GM21786 (cell line): Measurements from ENCODE around the gene ATOX1.
A peak's percentile ranks its signal among the peaks of the same experiment; 100 is the strongest.
"Not testable (repeated sequence)": the region's sequence is repeated elsewhere in the genome, so short reads cannot be mapped to it uniquely, and the experiment has no call there.

Source experiments
- ATAC-seq: cut with Tn5 transposase; IDR thresholded peaks from one replicate; pipeline ENCODE4 v1.9.1; 2021; ENCODE audit not compliant: unreplicated experiment

Gene ATOX1

DNA sequence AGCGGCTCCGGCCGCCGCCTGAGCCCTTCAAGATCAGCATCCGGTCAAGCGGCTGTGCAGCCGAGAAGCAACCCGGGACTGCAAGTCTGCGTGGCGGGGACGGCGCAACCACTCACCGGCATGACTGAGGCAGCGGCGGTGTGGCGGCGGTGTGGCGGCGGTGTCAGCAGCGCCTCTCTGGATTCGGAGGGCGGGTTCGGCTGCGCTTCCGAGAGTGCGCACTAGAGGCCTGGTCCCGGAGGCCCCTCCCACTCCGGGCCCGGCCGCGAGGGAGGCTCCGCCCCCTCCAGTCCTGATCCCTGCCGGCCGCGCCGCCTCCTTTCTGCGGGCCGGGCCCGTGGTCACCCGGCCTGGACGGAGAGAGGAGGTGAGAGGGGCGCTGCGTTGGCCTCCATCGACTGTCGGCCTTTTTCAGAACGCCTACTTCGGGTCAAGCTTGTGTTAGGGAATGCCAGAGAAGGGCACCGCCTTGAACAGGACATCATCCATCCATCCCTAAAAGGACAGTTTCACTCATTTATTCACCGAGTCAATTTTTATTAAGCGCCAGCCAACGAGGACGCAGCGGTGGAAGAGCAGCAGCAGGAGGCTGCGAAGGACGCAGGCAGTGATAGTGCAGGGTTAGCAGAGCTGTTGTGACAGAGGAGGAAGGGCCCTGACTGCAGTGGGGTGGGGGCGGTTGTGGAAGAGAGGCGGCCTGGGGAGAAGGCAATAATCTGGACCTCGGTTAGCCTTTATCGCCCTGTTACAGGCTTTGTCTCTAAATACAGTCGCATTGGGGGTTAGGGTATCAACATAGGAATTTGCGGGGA is at the start of gene ATOX1:
Gene ATOX1 (minus strand): TSS at position 202 of the 812 bp plus-strand sequence. CDS start 80 bp downstream, at position 122.
- peak; percentile 94 for ATAC-seq

DNA sequence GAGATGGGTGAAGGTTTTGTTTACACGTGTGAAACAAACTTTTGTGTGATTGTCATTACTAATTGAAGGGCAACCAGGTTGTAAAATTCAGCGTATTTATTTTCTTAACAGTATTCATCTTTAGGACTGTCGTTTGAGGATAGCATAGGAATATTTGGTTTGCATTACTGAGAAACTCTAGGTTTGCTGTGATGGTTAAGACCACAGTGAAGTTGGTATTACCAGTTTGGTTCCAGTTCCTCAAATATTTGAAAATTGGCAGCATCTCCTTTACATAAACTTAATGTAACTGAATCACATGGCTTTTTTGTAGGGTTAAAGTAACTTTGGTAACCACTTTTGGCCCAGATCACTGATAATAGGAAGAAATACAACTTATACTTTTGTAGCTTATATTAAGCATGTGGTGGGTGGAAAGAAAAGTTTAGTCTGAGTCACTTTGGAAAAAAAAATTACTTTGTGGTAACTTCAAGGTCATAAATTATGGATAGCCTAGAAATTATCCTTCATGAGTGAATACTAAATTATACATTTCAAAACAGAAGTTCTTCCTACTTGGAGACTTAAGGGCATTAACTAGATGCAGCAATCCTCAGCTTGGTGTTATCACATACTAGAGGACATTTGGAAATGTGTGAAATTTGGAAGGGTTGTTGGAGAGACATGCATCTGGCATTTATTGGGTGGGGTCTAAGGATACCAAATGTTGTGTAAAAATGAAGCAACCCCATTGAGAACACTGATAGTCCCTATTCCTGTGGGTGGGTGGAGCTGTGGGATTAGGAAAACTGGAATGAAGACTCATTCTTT is 47.2 kb upstream of the ATOX1 start:
- ATAC-seq: no peak

- ATAC-seq: peak; percentile 45
Measured at GRCh38 chr5:151800532-151800931, 42.1 kb upstream of the ATOX1 start.

DNA sequence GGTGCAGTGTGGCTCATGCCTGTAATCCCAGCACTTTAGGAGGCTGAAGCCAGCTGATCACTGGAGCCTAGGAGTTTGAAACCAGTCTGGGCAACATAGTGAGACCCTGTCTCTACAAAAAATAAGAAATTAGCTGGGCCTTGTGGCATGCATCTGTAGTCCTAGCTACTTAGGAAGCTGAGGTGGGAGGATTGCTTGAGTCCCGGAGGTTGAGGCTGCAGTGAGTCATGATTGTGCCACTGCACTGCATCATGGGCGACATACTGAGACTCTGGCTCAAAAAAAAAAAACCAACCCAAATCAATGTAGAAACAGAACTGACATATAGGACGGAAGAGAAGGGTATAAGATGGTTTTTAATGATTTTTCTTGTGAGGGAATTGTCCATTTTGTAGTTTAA is 41.0 kb upstream of the ATOX1 start:
- ATAC-seq: no peak

- no peak for ATAC-seq
Measured at GRCh38 chr5:151798674-151799073, 40.2 kb upstream of the ATOX1 start.

DNA sequence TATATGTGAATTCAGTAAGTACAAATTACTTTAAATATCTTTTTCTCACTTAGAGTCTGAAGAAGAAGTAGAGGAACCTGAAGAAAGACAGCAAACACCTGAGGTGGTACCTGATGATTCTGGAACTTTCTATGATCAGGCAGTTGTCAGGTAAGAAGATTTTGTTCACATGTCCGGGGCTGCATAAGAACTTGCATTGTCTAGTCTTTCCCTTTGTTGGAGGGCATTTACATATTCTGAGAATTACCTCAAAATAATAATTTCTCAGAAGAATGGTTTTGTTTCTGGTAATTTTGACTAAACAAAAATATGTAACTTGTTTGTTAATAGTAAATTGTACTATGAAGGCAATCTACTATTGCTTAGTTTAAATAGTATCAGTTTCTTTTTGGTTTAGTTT is 37.0 kb upstream of the ATOX1 start:
- no peak for ATAC-seq

DNA sequence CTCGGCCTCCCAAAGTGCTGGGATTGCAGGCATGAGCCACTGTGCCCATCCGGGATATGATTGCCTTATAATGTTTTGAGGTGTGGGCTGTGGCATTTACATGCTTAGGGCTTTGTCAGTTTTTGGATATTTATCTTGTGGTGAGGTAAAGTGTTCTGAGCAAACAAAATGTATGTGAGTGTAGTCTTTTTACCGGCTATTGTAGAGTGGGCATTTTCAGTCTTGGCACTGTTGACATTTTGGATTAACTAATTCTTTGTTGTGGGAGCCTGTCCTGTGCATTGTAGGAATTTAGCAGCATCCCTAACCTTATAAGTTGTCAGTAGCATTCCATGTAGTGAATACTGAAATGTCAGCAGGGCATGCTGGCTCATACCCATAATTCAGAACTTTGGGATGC is 34.9 kb upstream of the ATOX1 start:
- ATAC-seq: no peak

- no peak for ATAC-seq
Measured at GRCh38 chr5:151787817-151788216, 29.4 kb upstream of the ATOX1 start.

DNA sequence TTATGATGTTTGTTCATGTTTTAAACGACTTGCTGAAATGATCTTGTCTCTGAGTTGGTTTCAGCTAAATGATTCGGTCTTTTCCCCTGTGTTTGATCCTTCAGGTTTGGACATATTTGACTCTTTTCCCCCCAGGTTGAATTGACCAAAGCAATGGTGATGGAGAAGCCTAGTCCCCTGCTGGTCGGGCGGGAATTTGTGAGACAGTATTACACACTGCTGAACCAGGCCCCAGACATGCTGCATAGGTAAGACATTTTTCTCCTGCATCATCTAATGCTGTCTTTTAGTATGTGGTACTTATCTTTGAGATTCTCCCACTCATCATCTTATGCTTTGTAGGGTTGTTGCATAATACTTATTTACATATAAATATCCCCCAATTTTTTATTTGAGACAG is 28.0 kb upstream of the ATOX1 start:
- no peak for ATAC-seq

GRCh38 chr5:151784141-151784540 is 25.7 kb upstream of the ATOX1 start:
- ATAC-seq: no peak

DNA sequence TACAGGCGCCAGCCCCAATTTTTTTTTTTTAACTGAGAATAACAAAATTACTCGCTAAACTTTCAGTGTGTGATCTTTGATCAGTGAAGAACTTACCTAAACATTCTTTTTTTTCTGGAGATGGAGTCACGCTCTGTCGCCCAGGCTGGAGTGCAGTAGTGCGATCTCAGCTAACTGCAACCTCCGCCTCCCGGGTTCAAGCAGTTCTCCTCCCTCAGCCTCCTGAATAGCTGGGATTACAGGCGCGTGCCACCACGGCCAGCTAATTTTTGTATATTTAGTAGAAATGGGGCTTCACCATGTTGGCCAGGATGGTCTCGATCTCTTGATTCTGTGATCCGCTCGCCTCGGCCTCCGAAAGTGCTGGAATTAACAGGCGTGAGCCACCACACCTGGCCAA is 25.2 kb upstream of the ATOX1 start:
- ATAC-seq: not testable (repeated sequence)

DNA sequence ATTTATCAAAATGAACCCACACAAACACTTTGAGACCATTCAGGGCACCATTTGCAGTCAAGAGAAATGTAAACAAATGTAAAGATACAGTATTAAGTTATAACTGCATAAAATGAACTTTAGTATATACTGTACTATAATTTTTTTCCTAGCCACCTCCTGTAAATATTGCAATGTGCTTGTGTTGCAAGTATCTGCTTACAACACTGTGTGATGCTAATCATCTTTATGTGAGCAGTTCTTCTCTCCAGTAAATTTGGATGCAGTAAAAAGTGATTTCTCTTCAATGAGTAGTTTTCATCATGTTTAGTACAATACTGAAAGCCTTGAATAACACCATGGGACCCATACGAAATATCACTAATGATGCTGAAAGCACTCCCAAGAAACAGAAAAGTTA is 22.8 kb upstream of the ATOX1 start:
- no peak for ATAC-seq

DNA sequence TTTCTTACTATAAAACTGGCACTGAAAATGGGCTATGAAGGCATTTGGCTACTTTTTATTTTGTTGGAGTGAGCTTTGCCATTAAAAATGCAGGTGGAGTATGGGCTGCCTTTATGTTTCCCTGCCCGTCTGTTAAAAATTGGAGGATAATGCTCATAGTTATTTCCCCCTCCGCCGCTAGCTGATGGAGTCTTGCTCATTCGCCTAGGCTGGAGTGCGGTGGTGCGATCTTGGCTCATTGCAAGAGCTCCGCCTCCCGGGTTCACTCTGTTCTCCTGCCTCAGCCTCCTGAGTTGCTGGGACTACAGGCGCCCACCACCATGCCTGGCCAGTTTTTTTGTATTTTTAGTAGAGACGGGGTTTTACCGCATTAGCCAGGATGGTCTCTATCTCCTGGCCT is 21.9 kb upstream of the ATOX1 start:
- ATAC-seq: no peak

DNA sequence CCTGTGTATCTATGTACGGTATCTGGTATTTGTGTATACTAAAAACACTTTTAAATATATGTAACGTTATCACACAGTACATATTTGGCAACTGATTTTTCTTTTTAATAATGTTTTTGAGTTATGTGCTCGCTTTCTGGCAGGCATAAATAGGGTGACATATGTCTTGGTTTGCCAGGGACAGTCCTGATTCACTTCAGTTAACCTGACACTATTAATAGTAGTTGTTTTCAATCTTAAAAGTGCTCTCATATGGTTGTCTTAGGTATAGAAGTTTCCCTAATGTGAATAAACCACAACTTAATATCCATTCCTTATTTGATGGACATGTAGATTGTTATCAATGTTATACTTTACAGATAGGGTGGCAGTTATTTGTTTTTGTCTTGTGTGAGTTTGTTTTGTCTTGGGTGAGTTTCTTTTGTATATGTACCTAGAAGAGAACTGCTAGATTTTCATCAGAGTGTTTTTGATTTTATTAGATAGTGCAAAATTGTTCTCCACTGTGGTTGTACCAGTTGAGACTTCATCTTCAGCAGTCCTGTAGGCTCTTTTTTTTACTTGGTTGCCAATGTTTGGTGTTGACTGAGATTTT is 21.2 kb upstream of the ATOX1 start:
- ATAC-seq: peak; percentile 74

DNA sequence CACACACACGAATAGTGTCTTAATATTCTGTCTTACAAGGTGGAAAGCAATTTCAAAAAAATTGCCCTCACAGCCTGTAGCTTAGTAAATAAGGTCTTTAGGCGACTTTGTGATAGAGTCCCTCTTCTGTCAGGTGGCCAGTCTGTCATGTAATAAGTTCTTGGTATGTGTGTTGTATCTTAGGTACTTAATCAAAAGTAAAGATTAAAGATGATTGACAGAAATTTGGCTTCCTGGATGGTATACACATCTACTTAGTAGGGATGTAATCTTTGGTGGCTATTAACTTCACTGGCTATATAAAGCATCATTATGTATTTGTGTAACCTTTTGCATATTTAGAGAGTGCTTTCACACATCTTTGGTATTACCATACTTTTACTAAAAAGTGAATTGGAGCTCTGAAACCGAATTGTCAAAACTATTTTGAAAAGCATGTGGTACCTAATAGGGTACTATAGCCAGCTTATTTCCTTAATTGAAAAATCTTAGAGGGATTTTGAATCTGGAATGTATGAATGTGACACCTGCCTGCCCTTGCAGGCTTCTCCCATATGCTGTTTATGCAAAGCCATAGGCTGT is 16.7 kb upstream of the ATOX1 start:
- ATAC-seq: no peak

DNA sequence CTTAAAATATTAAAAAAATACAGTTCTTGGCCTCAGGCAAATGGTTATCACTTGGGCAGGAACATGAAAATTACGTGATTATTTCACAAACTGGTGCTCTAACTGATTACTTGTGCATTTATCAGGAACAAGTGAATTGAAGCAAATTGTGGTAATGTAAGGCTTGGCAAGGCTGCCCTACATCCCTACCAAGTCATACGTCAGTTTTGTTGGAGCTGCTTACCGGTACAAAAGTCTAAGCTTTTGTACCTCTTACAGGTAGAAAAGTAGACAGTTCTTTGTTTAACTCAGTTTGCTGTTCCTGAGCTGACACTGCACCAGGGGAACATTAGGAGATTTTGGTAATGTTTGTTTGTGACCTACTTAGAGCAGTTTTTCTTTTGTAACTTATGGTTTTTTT is 15.5 kb upstream of the ATOX1 start:
- ATAC-seq: no peak

DNA sequence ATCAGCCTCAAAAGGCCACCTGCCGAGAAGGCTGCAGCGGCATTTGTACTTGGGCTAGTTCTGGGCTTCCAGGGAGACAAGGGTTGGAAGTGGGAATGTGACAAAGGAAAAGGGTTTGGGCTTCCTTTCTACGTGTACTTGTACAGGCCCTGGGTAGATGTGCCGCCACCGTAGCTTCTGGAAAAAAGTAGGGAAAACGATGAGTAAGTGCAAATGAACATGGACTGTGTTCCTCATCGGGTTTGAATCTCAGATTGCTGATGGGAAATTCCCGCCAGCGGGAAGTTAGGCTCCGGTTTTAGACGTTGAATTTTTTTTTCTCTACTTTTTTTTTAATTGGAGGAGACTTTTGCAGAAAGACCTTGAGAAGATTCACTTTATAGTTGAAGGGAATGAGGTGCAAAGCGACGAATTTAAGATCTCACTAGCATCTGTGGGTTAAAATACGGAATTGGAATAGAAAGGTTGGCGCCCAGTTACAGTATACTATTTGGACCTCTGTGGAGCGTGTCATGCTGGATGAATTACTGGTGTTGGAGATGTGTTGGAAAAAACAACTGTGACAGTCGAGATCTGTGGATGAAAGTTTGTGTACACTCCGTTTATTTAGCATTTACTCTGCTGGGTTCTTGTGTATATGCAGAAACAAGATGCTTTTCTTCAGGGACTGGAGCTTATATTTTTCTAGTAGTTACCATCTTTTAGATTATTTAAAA is 14.6 kb upstream of the ATOX1 start:
- ATAC-seq: no peak

- ATAC-seq: no peak
Measured at GRCh38 chr5:151772029-151772845, 13.8 kb upstream of the ATOX1 start.

DNA sequence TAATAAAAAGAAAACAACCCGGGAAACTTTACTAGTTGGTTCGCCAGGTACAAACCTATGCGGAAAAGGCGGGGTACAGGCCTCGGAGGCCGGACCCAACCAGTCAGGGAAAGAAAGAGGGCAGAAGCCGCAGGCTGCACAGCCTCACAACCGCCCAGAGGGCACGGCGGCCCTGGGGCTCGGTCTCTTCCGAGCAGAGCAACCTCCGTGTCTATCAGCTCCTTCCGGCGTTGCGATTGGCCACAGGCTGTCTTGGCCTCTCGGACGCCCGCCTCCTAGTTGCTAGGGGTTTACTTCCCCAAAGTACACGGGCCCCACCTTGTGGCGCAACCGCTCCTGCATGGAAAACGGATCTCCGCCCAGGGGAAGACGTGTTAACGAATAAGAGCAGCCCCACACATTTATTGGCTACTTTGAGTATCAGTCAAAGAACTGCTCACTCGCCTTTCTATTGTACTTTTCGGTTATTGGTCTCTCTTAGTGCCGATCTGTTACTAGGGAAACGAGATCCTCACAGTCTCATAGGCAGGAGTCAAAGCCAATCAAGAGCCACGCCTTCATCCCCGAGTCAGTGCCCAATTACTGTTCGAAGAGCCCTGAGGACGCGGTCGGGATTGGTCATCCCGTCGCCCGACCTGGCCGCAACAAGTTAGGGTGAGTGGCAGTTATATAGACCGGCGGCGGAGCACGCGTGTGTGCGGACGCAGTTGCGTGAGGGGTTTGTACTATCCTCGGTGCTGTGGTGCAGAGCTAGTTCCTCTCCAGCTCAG is 13.0 kb upstream of the ATOX1 start, which contains the start of gene G3BP1:
Gene G3BP1 (plus strand): TSS at position 696 of the 770 bp plus-strand sequence. CDS start 14,667 bp downstream, outside the sequence.
- ATAC-seq: peak; percentile 81
